ENCODE data around the gene MRPS7. TPM values are rescaled to one million over a fixed set of nuclear protein-coding genes. Genes with fewer than 3 reads are reported as not detected.

MRPS7 gene
- total RNA-seq, 1 experiment from 2014 or later: 94.7 TPM

DNA sequence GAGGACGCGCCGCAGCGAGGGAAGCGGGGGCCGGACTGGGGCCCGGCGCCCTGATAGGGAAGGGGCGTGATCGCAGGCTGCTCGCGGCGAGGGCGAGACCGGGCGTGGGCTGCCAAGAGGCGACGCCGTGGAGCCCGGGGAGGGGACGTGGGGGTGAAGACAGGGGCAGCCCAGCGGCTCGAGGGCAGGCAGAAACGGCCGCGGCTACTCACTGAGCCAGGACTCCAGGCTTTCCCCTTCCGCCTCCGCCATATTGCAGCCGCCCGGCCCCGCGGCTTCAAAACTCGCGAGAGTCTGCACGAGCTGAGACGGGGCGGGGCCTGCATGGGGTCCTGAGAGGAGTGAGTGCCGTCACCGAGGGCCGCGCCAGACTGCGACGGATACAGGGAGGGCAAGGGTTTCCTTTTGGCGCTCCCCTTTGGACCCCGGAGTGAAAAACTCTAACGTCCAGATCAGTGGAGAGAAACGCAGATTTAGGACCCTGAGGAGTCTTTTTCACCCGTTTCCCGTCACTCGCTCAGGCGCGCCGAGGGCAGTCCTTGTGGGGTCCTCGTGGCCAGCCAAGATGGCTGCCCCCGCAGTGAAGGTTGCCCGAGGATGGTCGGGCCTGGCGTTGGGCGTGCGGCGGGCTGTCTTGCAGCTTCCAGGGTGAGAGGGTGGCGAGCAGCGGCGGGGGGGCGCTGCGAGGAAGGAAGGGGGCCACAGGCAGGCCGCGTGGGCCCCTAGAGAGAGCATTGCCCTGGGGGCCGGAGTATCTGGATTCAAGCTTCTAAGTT lies at the start of gene MRPS7, which contains the start of gene GGA3 (continued):
- TF ChIP-seq, protein P1, sequence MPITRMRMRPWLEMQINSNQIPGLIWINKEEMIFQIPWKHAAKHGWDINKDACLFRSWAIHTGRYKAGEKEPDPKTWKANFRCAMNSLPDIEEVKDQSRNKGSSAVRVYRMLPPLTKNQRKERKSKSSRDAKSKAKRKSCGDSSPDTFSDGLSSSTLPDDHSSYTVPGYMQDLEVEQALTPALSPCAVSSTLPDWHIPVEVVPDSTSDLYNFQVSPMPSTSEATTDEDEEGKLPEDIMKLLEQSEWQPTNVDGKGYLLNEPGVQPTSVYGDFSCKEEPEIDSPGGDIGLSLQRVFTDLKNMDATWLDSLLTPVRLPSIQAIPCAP (CRISPR knock-in tag; IDR thresholded peaks at IDR 0.05): no peak
- TF ChIP-seq GTF2I (CRISPR knock-in tag; conservative IDR thresholded peaks at IDR 0.05): no peak
- TF ChIP-seq, protein P2, sequence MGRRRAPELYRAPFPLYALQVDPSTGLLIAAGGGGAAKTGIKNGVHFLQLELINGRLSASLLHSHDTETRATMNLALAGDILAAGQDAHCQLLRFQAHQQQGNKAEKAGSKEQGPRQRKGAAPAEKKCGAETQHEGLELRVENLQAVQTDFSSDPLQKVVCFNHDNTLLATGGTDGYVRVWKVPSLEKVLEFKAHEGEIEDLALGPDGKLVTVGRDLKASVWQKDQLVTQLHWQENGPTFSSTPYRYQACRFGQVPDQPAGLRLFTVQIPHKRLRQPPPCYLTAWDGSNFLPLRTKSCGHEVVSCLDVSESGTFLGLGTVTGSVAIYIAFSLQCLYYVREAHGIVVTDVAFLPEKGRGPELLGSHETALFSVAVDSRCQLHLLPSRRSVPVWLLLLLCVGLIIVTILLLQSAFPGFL (CRISPR knock-in tag; IDR thresholded peaks at IDR 0.05; ENCODE audit: borderline replicate concordance): no peak
- no peak for TF ChIP-seq TCF7 (CRISPR knock-in tag; IDR thresholded peaks at IDR 0.05; ENCODE audit: low read depth)
- TF ChIP-seq, protein P3, sequence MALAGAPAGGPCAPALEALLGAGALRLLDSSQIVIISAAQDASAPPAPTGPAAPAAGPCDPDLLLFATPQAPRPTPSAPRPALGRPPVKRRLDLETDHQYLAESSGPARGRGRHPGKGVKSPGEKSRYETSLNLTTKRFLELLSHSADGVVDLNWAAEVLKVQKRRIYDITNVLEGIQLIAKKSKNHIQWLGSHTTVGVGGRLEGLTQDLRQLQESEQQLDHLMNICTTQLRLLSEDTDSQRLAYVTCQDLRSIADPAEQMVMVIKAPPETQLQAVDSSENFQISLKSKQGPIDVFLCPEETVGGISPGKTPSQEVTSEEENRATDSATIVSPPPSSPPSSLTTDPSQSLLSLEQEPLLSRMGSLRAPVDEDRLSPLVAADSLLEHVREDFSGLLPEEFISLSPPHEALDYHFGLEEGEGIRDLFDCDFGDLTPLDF (CRISPR knock-in tag; IDR thresholded peaks at IDR 0.05): no peak
- TF ChIP-seq, protein P4, sequence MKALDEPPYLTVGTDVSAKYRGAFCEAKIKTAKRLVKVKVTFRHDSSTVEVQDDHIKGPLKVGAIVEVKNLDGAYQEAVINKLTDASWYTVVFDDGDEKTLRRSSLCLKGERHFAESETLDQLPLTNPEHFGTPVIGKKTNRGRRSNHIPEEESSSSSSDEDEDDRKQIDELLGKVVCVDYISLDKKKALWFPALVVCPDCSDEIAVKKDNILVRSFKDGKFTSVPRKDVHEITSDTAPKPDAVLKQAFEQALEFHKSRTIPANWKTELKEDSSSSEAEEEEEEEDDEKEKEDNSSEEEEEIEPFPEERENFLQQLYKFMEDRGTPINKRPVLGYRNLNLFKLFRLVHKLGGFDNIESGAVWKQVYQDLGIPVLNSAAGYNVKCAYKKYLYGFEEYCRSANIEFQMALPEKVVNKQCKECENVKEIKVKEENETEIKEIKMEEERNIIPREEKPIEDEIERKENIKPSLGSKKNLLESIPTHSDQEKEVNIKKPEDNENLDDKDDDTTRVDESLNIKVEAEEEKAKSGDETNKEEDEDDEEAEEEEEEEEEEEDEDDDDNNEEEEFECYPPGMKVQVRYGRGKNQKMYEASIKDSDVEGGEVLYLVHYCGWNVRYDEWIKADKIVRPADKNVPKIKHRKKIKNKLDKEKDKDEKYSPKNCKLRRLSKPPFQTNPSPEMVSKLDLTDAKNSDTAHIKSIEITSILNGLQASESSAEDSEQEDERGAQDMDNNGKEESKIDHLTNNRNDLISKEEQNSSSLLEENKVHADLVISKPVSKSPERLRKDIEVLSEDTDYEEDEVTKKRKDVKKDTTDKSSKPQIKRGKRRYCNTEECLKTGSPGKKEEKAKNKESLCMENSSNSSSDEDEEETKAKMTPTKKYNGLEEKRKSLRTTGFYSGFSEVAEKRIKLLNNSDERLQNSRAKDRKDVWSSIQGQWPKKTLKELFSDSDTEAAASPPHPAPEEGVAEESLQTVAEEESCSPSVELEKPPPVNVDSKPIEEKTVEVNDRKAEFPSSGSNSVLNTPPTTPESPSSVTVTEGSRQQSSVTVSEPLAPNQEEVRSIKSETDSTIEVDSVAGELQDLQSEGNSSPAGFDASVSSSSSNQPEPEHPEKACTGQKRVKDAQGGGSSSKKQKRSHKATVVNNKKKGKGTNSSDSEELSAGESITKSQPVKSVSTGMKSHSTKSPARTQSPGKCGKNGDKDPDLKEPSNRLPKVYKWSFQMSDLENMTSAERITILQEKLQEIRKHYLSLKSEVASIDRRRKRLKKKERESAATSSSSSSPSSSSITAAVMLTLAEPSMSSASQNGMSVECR (CRISPR knock-in tag; IDR thresholded peaks at IDR 0.05; ENCODE audit: borderline replicate concordance): peak; percentile 90; the same call in 1 of the 2 replicates
- TF ChIP-seq ZNF416 (CRISPR knock-in tag; IDR thresholded peaks at IDR 0.05): no peak
- TF ChIP-seq HMGA2 (CRISPR knock-in tag; IDR thresholded peaks at IDR 0.05): no peak
- TF ChIP-seq, protein P5, sequence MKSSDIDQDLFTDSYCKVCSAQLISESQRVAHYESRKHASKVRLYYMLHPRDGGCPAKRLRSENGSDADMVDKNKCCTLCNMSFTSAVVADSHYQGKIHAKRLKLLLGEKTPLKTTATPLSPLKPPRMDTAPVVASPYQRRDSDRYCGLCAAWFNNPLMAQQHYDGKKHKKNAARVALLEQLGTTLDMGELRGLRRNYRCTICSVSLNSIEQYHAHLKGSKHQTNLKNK (CRISPR knock-in tag; IDR thresholded peaks at IDR 0.05): no peak
- TF ChIP-seq ZNF121 (CRISPR knock-in tag; IDR thresholded peaks at IDR 0.05): no peak
- no peak for TF ChIP-seq OVOL2 (CRISPR knock-in tag; IDR thresholded peaks at IDR 0.05; ENCODE audit: borderline replicate concordance)
- TF ChIP-seq, protein P6, sequence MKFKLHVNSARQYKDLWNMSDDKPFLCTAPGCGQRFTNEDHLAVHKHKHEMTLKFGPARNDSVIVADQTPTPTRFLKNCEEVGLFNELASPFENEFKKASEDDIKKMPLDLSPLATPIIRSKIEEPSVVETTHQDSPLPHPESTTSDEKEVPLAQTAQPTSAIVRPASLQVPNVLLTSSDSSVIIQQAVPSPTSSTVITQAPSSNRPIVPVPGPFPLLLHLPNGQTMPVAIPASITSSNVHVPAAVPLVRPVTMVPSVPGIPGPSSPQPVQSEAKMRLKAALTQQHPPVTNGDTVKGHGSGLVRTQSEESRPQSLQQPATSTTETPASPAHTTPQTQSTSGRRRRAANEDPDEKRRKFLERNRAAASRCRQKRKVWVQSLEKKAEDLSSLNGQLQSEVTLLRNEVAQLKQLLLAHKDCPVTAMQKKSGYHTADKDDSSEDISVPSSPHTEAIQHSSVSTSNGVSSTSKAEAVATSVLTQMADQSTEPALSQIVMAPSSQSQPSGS (CRISPR knock-in tag; IDR thresholded peaks at IDR 0.05; ENCODE audit: borderline replicate concordance, low read depth): no peak
- TF ChIP-seq, protein P7, sequence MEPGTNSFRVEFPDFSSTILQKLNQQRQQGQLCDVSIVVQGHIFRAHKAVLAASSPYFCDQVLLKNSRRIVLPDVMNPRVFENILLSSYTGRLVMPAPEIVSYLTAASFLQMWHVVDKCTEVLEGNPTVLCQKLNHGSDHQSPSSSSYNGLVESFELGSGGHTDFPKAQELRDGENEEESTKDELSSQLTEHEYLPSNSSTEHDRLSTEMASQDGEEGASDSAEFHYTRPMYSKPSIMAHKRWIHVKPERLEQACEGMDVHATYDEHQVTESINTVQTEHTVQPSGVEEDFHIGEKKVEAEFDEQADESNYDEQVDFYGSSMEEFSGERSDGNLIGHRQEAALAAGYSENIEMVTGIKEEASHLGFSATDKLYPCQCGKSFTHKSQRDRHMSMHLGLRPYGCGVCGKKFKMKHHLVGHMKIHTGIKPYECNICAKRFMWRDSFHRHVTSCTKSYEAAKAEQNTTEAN (CRISPR knock-in tag; IDR thresholded peaks at IDR 0.05): no peak; the same call in 1 of the 2 replicates
- TF ChIP-seq ZNF138 (CRISPR knock-in tag; conservative IDR thresholded peaks at IDR 0.05): no peak
- TF ChIP-seq ZNF317 (CRISPR knock-in tag; IDR thresholded peaks at IDR 0.05; ENCODE audit: borderline replicate concordance, low read depth): no peak
- TF ChIP-seq FOXK1 (CRISPR knock-in tag; IDR thresholded peaks at IDR 0.05): 0 out of 2 replicates have a peak, but pooled peaks have one; percentile 37
- no peak for TF ChIP-seq PRRX2 (CRISPR knock-in tag; IDR thresholded peaks at IDR 0.05)
- TF ChIP-seq, protein P8, sequence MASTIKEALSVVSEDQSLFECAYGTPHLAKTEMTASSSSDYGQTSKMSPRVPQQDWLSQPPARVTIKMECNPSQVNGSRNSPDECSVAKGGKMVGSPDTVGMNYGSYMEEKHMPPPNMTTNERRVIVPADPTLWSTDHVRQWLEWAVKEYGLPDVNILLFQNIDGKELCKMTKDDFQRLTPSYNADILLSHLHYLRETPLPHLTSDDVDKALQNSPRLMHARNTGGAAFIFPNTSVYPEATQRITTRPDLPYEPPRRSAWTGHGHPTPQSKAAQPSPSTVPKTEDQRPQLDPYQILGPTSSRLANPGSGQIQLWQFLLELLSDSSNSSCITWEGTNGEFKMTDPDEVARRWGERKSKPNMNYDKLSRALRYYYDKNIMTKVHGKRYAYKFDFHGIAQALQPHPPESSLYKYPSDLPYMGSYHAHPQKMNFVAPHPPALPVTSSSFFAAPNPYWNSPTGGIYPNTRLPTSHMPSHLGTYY (CRISPR knock-in tag; IDR thresholded peaks at IDR 0.05): no peak
- no peak for TF ChIP-seq RORB (CRISPR knock-in tag; IDR thresholded peaks at IDR 0.05)
- TF ChIP-seq, protein P9, sequence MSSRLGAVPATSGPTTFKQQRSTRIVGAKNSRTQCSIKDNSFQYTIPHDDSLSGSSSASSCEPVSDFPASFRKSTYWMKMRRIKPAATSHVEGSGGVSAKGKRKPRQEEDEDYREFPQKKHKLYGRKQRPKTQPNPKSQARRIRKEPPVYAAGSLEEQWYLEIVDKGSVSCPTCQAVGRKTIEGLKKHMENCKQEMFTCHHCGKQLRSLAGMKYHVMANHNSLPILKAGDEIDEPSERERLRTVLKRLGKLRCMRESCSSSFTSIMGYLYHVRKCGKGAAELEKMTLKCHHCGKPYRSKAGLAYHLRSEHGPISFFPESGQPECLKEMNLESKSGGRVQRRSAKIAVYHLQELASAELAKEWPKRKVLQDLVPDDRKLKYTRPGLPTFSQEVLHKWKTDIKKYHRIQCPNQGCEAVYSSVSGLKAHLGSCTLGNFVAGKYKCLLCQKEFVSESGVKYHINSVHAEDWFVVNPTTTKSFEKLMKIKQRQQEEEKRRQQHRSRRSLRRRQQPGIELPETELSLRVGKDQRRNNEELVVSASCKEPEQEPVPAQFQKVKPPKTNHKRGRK (CRISPR knock-in tag; IDR thresholded peaks at IDR 0.05; ENCODE audit: borderline replicate concordance): no peak
- TF ChIP-seq, protein P10, sequence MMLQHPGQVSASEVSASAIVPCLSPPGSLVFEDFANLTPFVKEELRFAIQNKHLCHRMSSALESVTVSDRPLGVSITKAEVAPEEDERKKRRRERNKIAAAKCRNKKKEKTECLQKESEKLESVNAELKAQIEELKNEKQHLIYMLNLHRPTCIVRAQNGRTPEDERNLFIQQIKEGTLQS (CRISPR knock-in tag; conservative IDR thresholded peaks at IDR 0.05): no peak
- 0 out of 2 replicates have a peak, but pooled peaks have one; percentile 10 for TF ChIP-seq CREB1 (CRISPR knock-in tag; IDR thresholded peaks at IDR 0.05)
- no peak for TF ChIP-seq ZNF396 (CRISPR knock-in tag; IDR thresholded peaks at IDR 0.05; ENCODE audit: borderline replicate concordance)
